Activated T-cell treated with anti-CD3 and anti-CD28 coated beads, Interleukin-2, amount 50 U/mL, for 24 hours (primary cell): ENCODE measurements around the gene CYB5RL.

Experiments used
- DNase-seq: peaks from one replicate; pipeline ENCODE4 v3.0.0-alpha.2; 2020
- H3K27ac Mint-ChIP-seq: 2 replicates; pipeline ENCODE4 v1.8.0; 2020; ENCODE audit warnings: mild to moderate bottlenecking, mixed read lengths
- H3K27me3 Mint-ChIP-seq: 2 replicates; pipeline ENCODE4 v1.8.0; 2020; ENCODE audit warnings: mixed read lengths
- H3K36me3 Mint-ChIP-seq: 2 replicates; pipeline ENCODE4 v1.8.0; 2020; ENCODE audit warnings: low read depth, mixed read lengths
- H3K4me1 Mint-ChIP-seq: 2 replicates; pipeline ENCODE4 v1.8.0; 2020; ENCODE audit warnings: low read depth, mixed read lengths
- H3K4me3 Mint-ChIP-seq: 2 replicates; pipeline ENCODE4 v1.8.0; 2020; ENCODE audit warnings: mild to moderate bottlenecking, moderate library complexity, mixed read lengths
- H3K9me3 Mint-ChIP-seq: 2 replicates; pipeline ENCODE4 v1.8.0; 2020; ENCODE audit warnings: mixed read lengths

CYB5RL gene, protein sequence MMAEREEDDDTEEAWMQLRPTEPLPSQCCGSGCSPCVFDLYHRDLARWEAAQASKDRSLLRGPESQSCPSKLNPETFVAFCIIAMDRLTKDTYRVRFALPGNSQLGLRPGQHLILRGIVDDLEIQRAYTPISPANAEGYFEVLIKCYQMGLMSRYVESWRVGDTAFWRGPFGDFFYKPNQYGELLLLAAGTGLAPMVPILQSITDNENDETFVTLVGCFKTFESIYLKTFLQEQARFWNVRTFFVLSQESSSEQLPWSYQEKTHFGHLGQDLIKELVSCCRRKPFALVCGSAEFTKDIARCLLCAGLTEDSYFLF

DNA sequence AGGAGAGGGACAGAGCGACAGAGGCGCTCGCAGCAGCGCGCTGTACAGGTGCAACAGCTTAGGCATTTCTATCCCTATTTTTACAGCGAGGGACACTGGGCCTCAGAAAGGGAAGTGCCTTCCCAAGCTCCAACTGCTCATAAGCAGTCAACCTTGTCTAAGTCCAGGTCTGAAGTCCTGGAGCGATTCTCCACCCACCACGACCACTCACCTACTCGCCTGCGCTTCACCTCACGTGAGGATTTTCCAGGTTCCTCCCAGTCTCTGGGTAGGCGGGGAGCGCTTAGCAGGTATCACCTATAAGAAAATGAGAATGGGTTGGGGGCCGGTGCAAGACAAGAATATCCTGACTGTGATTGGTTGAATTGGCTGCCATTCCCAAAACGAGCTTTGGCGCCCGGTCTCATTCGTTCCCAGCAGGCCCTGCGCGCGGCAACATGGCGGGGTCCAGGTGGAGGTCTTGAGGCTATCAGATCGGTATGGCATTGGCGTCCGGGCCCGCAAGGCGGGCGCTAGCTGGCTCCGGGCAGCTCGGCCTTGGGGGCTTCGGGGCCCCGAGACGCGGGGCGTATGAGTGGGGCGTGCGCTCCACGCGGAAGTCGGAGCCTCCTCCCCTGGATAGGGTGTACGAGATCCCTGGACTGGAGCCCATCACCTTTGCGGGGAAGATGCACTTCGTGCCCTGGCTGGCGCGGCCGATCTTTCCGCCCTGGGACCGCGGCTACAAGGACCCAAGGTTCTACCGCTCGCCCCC, at the start of gene CYB5RL, which contains the start of gene MRPL37:
Gene CYB5RL (minus strand): TSS at position 266 of the 754 bp plus-strand sequence. CDS start 4,414 bp downstream, outside the sequence.
Gene MRPL37 (plus strand): TSS at position 403 of the 754 bp plus-strand sequence. CDS start 77 bp downstream, at position 480.
- peak; percentile 90 for DNase-seq
- H3K27me3 Mint-ChIP-seq: no peaks in the 10 kb centered on the region
- peak within 1 kb of the TSS; percentile 96 for H3K4me3 Mint-ChIP-seq
- H3K27ac Mint-ChIP-seq: peak within 1 kb of the TSS; percentile 92
- H3K4me1 Mint-ChIP-seq: peaks cover 37% of the 10 kb centered on the region
- H3K36me3 Mint-ChIP-seq: peaks cover 54% of the 10 kb centered on the region
- H3K9me3 Mint-ChIP-seq: no peaks in the 10 kb centered on the region

DNA sequence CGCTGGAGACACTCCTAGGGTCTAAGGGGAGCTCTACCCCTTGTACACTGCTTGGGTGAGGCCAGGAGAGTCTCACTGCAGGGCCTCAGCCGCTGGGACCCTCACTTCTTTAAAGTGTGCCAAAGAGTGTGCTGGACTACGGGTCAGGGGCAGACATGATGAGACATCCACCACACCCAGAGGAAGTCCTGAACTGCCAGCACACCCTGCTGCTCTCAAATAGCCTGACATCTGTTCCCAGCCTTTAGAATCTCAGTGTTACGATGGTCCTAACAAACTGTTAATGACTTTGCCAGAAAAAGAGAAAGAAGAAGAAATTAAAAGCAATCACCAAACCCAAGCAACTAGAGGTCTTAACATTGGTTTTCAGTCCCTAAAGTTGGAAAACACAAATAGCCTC, 49.1 kb upstream of the CYB5RL start:
- Mint-ChIP-seq H3K27ac (no peak overlapping the region), H3K36me3 (peaks cover 40% of the 10 kb centered on the region), H3K4me3 (no peak overlapping the region), H3K9me3 (no peaks in the 10 kb centered on the region), H3K27me3 (no peaks in the 10 kb centered on the region), H3K4me1 (peaks cover 3% of the 10 kb centered on the region)
- DNase-seq: no peak

DNA sequence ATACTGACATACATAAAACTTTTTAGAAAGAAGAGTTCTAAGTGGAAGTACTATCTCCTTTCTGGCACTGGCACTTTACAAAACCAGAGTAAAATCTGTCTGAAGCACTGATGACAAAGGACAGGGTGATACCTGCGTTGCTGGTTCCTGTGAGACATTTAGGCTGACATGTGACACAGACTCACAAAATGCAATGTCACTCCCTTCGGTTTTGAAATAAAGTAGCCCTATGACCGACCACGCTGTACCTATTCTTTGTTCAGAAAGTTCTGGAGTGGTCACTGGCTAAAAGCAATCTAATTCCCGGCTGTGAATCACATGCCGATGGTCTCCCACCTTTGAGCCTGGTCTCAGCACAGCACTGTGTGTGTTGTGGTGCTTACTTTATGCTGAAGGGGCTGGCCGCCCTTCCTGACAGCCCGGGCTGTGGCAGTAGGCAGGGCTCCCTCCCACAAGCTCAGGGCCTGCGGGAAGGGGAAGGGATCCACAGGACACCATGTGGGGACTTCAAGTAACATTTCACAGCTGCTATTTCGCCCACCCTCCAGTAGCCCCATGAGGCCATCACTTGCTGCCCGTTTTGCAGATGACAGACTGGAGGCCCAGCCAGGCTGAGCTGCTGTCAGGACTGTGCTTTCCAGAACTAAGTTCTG, 48.2 kb upstream of the CYB5RL start:
- H3K4me3 Mint-ChIP-seq: no peak overlapping the region
- peak overlapping the region; percentile 29 for H3K27ac Mint-ChIP-seq
- no peaks in the 10 kb centered on the region for H3K9me3 Mint-ChIP-seq
- H3K4me1 Mint-ChIP-seq: no peaks in the 10 kb centered on the region
- peaks cover 45% of the 10 kb centered on the region for H3K36me3 Mint-ChIP-seq
- no peaks in the 10 kb centered on the region for H3K27me3 Mint-ChIP-seq
- DNase-seq: no peak

DNA sequence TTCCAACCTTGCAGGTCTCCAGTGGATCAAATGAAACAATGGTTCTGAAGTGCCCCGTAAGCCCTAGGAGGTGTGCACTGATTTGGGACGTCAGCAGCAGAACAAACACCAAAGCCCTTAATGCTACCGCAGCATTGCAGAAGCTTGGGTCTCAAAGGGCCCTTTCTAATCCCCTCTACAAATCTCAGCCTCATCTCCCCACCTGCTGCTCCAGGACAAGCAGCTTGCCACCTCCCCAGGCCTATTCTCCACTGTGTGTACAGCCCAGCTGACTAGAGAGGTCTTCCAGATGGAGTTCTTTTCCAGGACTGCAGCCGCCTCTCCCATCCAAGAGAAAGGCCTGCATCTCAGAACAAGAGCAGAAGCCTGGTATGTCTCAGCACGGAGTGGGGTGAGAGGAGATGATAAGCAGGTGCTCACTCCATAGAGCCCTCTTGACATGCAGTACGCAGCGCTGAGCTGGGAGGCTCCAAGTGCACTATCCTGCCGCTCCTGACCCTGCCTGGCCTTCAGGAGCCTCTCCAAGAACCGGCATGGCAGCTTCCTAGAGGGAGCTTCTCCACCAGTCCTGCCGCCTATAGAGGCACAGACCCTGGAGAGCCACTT, 46.4 kb upstream of the CYB5RL start:
- Mint-ChIP-seq H3K4me1 (no peaks in the 10 kb centered on the region), H3K4me3 (no peak overlapping the region), H3K9me3 (no peaks in the 10 kb centered on the region), H3K36me3 (peaks cover 43% of the 10 kb centered on the region), H3K27me3 (no peaks in the 10 kb centered on the region), H3K27ac (no peak overlapping the region)
- no peak for DNase-seq

DNA sequence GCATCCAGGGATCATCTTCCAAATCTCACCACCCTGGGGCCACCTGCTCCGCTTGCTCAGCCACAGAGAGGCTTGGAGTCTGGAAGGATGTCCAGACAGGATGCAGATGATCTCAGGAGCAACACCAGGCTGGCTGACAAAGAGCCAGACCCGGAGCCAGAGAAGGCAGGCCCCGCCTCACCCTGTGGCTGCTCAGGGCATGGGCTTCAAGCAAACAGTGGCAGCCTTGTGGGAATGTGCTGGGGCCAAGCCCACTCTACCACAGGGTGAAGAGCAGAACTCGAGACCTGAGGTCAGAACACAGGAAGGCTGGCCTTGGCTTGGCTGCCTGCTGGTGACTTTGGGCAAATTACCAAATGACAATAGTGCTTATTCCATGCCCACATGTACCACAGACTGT, 45.7 kb upstream of the CYB5RL start:
- no peaks in the 10 kb centered on the region for H3K9me3 Mint-ChIP-seq
- DNase-seq: no peak
- H3K27ac Mint-ChIP-seq: no peak overlapping the region

DNA sequence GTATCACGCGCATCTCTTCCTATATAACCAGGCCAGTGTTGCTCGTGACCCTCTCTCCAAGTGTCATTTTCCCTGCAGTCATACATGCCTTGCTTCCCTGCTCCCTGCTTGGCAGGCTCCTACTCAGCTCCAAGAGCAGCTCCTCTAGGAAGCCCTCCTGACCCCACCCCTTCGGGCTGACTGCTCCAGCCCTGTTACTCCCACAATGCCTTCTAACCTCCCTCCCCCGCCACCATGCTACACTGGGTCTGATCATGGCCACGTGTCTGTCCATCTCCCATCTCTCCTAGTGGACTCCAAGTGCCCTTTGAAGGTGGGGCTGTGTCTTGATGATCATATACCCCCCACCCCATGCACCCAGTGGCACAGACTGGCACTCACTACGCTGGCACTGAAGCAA, 44.8 kb upstream of the CYB5RL start:
- H3K9me3 Mint-ChIP-seq: no peaks in the 10 kb centered on the region
- H3K27me3 Mint-ChIP-seq: no peaks in the 10 kb centered on the region
- no peak for DNase-seq
- peaks cover 42% of the 10 kb centered on the region for H3K36me3 Mint-ChIP-seq
- no peaks in the 10 kb centered on the region for H3K4me1 Mint-ChIP-seq
- H3K4me3 Mint-ChIP-seq: no peak overlapping the region
- peak overlapping the region; percentile 62 for H3K27ac Mint-ChIP-seq

More for the DNA sequence above, 45.7 kb upstream of the CYB5RL start:
- no peaks in the 10 kb centered on the region for H3K27me3 Mint-ChIP-seq
- H3K36me3 Mint-ChIP-seq: peaks cover 44% of the 10 kb centered on the region
- no peaks in the 10 kb centered on the region for H3K4me1 Mint-ChIP-seq
- no peak overlapping the region for H3K4me3 Mint-ChIP-seq

DNA sequence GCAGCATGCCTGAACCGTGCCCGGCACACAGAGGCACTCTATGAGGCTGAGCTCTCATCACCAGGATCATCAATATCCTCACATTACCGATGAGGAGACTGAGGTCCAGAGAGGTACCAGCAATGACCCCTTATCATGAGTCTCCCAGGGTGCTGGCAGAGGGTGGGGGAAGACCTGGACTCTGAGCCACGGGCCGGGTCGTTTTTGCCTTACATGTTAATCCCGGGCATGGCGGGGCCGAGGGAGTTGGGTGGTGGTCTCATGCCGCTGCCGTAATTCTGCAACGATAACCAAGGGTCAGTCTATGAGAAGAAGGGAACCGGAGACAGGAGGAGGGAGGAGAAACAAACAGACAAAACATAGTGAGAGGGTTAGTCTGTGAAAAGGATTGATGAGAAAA, 43.2 kb upstream of the CYB5RL start:
- Mint-ChIP-seq H3K4me3 (no peak overlapping the region), H3K36me3 (peaks cover 52% of the 10 kb centered on the region), H3K4me1 (no peaks in the 10 kb centered on the region), H3K27ac (no peak overlapping the region), H3K9me3 (no peaks in the 10 kb centered on the region), H3K27me3 (no peaks in the 10 kb centered on the region)
- no peak for DNase-seq

DNA sequence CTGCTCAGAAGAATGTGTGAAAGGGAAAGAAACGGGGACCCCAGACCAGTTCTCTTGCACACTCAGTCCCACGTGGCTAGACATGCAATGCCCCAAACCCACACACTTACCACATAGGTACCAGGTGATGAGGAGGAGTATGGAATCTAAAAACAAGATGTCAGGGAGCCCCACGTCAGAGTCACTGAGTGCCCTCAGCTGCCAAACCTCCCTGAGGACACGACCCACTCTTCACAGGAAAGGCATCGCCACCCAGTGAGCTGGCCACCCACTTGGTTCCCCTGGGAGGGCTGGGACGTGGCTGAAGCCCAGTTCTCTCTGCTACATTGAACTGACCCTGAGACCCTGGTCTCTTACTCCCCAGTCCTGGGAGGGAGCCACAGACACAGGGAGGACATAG, 41.5 kb upstream of the CYB5RL start:
- H3K9me3 Mint-ChIP-seq: no peaks in the 10 kb centered on the region
- H3K27me3 Mint-ChIP-seq: no peaks in the 10 kb centered on the region
- peak overlapping the region; percentile 65 for H3K27ac Mint-ChIP-seq
- peaks cover 63% of the 10 kb centered on the region for H3K36me3 Mint-ChIP-seq
- H3K4me3 Mint-ChIP-seq: no peak overlapping the region
- H3K4me1 Mint-ChIP-seq: no peaks in the 10 kb centered on the region
- no peak for DNase-seq

DNA sequence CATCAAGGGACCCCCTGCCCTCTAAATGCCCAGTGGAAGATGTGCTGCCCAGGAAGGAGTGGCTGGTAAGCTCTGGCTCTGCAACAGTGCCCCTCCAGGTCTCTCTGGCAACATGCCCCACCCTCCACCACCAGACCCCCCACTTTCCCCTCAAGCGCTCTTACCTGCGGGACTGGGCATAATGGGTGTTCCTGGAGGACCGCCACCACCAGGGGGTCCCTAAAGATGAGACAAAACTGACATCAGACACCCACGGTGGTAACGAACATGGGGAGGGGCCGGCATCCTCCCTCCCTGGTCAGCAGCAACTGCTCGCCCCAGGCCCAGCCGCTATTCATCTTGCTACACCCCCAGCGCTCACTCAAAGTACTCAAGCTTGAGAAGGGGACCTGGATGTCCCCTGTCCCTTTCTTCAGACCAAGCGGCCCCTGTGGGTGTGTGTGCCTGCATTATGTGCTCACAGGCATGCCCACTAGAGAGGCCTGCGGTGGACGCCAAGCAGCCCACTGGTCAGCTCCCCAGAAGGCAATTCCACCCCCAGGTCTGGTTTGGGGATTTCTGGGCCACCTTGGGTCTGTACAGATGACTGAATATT, 41.0 kb upstream of the CYB5RL start:
- no peak for DNase-seq
- H3K27ac Mint-ChIP-seq: no peak overlapping the region
- no peaks in the 10 kb centered on the region for H3K27me3 Mint-ChIP-seq
- peaks cover 63% of the 10 kb centered on the region for H3K36me3 Mint-ChIP-seq
- no peak overlapping the region for H3K4me3 Mint-ChIP-seq
- H3K9me3 Mint-ChIP-seq: no peaks in the 10 kb centered on the region
- H3K4me1 Mint-ChIP-seq: no peaks in the 10 kb centered on the region

DNA sequence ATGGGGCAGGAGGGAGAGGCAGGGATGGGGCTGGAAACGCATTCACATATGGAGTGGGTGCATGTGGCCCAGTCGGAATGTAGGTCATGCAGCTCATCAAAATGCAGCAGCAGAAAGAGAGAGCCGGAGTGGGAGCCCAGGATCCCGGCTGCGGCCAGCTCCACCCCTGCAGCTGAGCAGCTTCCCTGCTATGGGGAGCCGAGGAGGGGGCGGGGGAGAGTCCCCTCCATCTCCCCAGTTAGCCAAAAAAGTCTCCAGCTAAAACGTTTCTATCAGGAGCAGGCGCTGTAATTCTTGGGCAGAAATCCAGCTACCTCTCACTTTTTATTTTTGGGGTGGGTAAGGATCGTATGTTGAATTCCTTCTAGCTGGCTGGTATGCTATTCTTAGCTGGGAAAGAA, 39.8 kb upstream of the CYB5RL start:
- Mint-ChIP-seq H3K4me1 (no peaks in the 10 kb centered on the region), H3K27ac (no peak overlapping the region), H3K27me3 (no peaks in the 10 kb centered on the region), H3K4me3 (no peak overlapping the region), H3K36me3 (peaks cover 61% of the 10 kb centered on the region), H3K9me3 (no peaks in the 10 kb centered on the region)
- DNase-seq: no peak

DNA sequence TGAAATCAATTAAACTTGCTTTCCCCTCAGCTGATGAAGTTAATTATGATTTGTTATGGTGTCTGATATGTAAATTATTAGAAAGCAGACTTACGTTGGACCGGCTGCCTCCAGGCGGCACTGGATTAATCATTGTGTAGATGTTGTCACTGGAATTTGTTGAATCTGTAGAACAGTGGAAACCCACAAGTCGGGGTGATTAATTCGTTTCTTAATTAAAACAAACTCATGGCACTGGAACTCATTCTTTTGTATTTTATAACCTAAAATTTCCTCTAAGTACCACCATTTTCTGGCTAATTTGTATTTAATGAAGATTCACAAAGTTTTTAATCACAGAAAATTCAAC, 39.2 kb upstream of the CYB5RL start:
- no peak overlapping the region for H3K4me3 Mint-ChIP-seq
- no peaks in the 10 kb centered on the region for H3K27me3 Mint-ChIP-seq
- no peaks in the 10 kb centered on the region for H3K4me1 Mint-ChIP-seq
- H3K9me3 Mint-ChIP-seq: no peaks in the 10 kb centered on the region
- DNase-seq: no peak
- H3K27ac Mint-ChIP-seq: no peak overlapping the region
- H3K36me3 Mint-ChIP-seq: peaks cover 60% of the 10 kb centered on the region

DNA sequence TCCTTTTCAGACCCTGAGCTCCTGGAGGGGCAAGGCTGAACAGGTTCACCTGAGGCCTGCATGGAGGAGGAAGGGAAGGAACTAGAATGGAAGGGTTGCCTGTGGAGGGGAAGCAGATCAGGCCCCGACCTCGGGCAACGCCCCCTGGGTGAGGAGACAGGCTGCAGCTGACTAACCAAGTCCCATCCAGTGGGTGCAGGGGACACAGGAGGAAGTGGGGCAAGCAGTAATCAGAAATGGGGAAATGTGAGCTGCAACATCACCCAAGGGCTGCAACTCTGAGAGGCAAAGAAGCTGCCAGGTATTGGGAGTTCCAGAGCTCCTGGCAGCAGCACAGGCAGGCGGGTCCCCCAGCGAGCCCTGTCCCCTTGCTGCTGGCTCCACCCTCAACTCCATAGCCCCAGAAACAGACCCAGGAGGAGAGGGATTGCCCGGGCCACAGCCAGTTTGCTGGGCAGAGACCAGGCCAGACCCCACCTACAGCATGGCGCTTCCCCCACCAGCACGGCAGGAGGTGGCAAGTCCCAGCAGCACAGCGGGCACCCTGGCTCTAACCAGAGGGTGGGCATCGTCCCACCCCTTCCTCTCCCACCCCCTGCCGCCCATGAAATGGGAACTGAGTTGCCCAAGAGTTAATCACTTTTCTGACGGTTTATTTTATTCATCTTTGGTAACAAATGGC, 38.7 kb upstream of the CYB5RL start:
- DNase-seq: no peak

DNA sequence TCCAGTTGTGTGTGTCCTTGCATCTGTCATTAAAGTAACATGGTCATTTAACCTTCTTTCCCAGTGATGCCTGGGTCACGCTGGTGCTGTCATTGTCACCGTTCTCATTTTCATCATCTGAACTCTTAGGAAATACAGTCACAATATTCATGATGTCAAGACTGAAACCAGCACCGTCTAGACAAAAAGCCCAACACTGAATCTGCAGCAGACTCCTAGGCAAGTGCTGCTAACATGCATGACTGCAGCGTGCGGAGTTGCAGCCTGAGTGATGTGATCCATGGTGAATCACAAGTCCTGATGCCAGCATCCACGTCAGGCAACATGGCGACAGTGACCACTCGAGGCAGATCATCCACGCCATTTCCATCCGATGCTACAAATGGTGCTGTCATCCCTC, 37.8 kb upstream of the CYB5RL start:
- Mint-ChIP-seq H3K27me3 (no peaks in the 10 kb centered on the region), H3K4me1 (no peaks in the 10 kb centered on the region), H3K27ac (peak overlapping the region; percentile 45), H3K9me3 (no peaks in the 10 kb centered on the region), H3K36me3 (peaks cover 50% of the 10 kb centered on the region), H3K4me3 (no peak overlapping the region)
- DNase-seq: no peak

More for the DNA sequence above, 38.7 kb upstream of the CYB5RL start:
- H3K4me3 Mint-ChIP-seq: no peak overlapping the region
- H3K27me3 Mint-ChIP-seq: no peaks in the 10 kb centered on the region
- peaks cover 56% of the 10 kb centered on the region for H3K36me3 Mint-ChIP-seq
- H3K27ac Mint-ChIP-seq: peak overlapping the region; percentile 28
- no peaks in the 10 kb centered on the region for H3K9me3 Mint-ChIP-seq
- H3K4me1 Mint-ChIP-seq: no peaks in the 10 kb centered on the region

DNA sequence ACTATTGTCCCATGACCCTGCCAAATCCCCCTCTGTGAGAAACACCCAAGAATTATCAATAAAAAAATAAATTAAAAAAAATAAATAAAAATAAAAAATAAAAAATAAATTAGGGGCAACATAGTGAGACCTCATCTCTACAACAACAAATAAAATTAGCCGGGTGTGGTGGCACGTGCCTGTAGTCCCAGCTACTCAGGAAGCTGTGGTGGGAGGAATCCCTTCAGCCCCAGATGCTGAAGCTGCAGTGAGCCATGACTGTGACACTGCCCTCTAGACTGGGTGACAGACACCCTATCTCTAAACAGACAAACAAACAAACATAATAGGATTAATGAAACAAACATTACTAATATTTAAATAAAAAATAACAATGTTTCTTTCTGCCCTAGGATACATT, 34.5 kb upstream of the CYB5RL start:
- DNase-seq: no peak
- H3K27me3 Mint-ChIP-seq: no peaks in the 10 kb centered on the region
- peaks cover 22% of the 10 kb centered on the region for H3K4me1 Mint-ChIP-seq
- no peaks in the 10 kb centered on the region for H3K9me3 Mint-ChIP-seq
- H3K4me3 Mint-ChIP-seq: no peak overlapping the region
- H3K27ac Mint-ChIP-seq: no peak overlapping the region
- H3K36me3 Mint-ChIP-seq: peaks cover 37% of the 10 kb centered on the region
